Astrocyte (in vitro differentiated cells and primary cell): ENCODE measurements around the gene APRT. TPM values are rescaled to one million over a fixed set of nuclear protein-coding genes. Genes with fewer than 3 reads are reported as not detected.
A peak's percentile ranks its signal among the peaks of the same experiment; 100 is the strongest.

Experiments used
- DNase-seq: peaks from one replicate; pipeline ENCODE4 v3.0.0-alpha.2; 2010; ENCODE audit warnings: low read depth
- FAIRE-seq: peaks from 2 replicates; lab custom pipeline; 2011; peaks lifted over from hg19 to GRCh38; lab: Jason Lieb, UNC
- H2AFZ ChIP-seq: 2 replicates; pipeline ENCODE4 v1.6.0; 2012; ENCODE audit warnings: low read depth, low read length, inconsistent platforms
- H3K27ac ChIP-seq: 2 replicates; pipeline ENCODE4 v1.5.1; 2011; ENCODE audit warnings: low read depth, low read length, inconsistent platforms
- H3K27me3 ChIP-seq: 2 replicates; pipeline ENCODE4 v1.6.0; 2011; ENCODE audit warnings: low read length, inconsistent platforms; ENCODE audit not compliant: insufficient read depth
- H3K36me3 ChIP-seq: 2 replicates; pipeline ENCODE4 v1.5.1; 2011; ENCODE audit warnings: low read length, inconsistent platforms; ENCODE audit not compliant: insufficient read depth
- H3K4me1 ChIP-seq: 2 replicates; pipeline ENCODE4 v1.5.1; 2011; ENCODE audit warnings: low read length, inconsistent platforms; ENCODE audit not compliant: insufficient read depth
- H3K4me2 ChIP-seq: 2 replicates; pipeline ENCODE4 v1.6.0; 2012; ENCODE audit warnings: low read length, inconsistent platforms
- H3K4me3 ChIP-seq: 2 replicates; pipeline ENCODE4 v1.5.1; 2011; ENCODE audit warnings: low read depth, mild to moderate bottlenecking, low read length, inconsistent platforms; ENCODE audit not compliant: insufficient read depth
- H3K79me2 ChIP-seq: 2 replicates; pipeline ENCODE4 v1.6.0; 2012; ENCODE audit warnings: mild to moderate bottlenecking, low read length, inconsistent platforms; ENCODE audit not compliant: insufficient read depth
- H3K9ac ChIP-seq: 2 replicates; pipeline ENCODE4 v1.6.0; 2012; ENCODE audit warnings: mild to moderate bottlenecking, low read length, inconsistent platforms
- H3K9me3 ChIP-seq: 2 replicates; pipeline ENCODE4 v1.5.1; 2012; ENCODE audit warnings: low read depth, mild to moderate bottlenecking, low read length, inconsistent platforms; ENCODE audit not compliant: insufficient read depth
- H4K20me1 ChIP-seq: 2 replicates; pipeline ENCODE4 v1.6.0; 2012; ENCODE audit warnings: low read length, inconsistent platforms; ENCODE audit not compliant: insufficient read depth
- H3K27ac Mint-ChIP-seq: one replicate; pipeline ENCODE4 v1.8.0; 2021; ENCODE audit warnings: mild to moderate bottlenecking, mixed read lengths; ENCODE audit not compliant: unreplicated experiment
- H3K27me3 Mint-ChIP-seq: one replicate; pipeline ENCODE4 v1.8.0; 2021; ENCODE audit warnings: low read depth, mixed read lengths; ENCODE audit not compliant: unreplicated experiment
- H3K36me3 Mint-ChIP-seq: one replicate; pipeline ENCODE4 v1.8.0; 2021; ENCODE audit warnings: low read depth, mixed read lengths; ENCODE audit not compliant: unreplicated experiment
- H3K4me1 Mint-ChIP-seq: one replicate; pipeline ENCODE4 v1.8.0; 2021; ENCODE audit warnings: low read depth, mixed read lengths; ENCODE audit not compliant: unreplicated experiment
- H3K4me3 Mint-ChIP-seq: one replicate; pipeline ENCODE4 v1.8.0; 2021; ENCODE audit warnings: mild to moderate bottlenecking, moderate library complexity, mixed read lengths; ENCODE audit not compliant: unreplicated experiment
- H3K9me3 Mint-ChIP-seq: one replicate; pipeline ENCODE4 v1.8.0; 2021; ENCODE audit warnings: mild to moderate bottlenecking, mixed read lengths; ENCODE audit not compliant: unreplicated experiment
- EZH2 ChIP-seq: IDR thresholded peaks from 2 replicates; pipeline ENCODE4 v1.6.1; 2012; ENCODE audit warnings: mild to moderate bottlenecking, low read length, inconsistent platforms; ENCODE audit not compliant: insufficient read depth
- total RNA-seq: library from RNA; stranded (reverse); gene quantifications from 2 replicates; pipeline ENCODE4 v1.2.1, GENCODE V29; 2021
- TF ChIP-seq, protein P1 (sequence below): IDR thresholded peaks from 2 replicates; pipeline ENCODE4 v1.5.1; 2011; ENCODE audit warnings: low read depth, mild to moderate bottlenecking, inconsistent platforms, low read length, moderate library complexity; ENCODE audit not compliant: insufficient read depth

APRT gene
- total RNA-seq, 1 donor from 2014 or later: 132 TPM

DNA sequence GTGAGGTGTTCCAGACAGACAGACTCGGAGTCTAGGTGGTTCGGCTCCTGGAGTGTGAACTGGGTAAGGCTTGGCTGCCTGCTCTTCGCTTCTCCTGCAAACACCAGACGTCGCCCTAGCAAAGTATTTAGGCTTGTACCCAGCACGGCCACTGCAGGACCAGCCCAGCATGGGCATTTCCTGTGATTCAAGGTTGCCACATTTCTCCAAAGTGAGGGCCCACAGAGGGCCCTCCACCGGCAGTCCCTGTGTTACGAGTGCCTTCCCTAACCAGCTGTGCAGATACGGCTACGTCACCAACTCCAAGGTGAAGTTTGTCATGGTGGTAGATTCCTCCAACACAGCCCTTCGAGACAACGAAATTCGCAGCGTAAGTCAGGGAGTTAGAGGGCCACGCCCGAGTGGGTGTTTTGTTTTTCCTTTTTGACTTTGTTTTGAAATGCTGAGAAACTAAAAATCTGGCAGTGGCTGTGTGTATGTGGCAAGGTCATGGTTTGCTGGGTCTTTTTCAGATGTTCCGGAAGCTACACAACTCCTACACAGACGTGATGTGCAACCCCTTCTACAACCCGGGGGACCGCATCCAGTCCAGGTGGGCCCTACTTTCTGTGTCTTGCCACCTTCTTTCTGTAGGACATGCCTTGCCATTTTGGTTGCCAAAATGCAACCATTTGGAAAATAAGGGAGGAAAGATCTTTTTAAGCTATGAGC is 47.8 kb upstream of the APRT start:
- Mint-ChIP-seq H3K9me3 (peaks cover 2% of the 10 kb centered on the region), H3K4me3 (no peak overlapping the region), H3K27ac (no peak overlapping the region), H3K27me3 (no peaks in the 10 kb centered on the region), H3K4me1 (peaks cover 6% of the 10 kb centered on the region), H3K36me3 (peaks cover 12% of the 10 kb centered on the region)
- H3K27me3 ChIP-seq: no peaks in the 10 kb centered on the region
- no peak overlapping the region for H2AFZ ChIP-seq
- H3K36me3 ChIP-seq: peaks cover 6% of the 10 kb centered on the region
- H3K4me2 ChIP-seq: no peak overlapping the region
- H4K20me1 ChIP-seq: peaks cover 28% of the 10 kb centered on the region
- H3K4me1 ChIP-seq: peaks cover 12% of the 10 kb centered on the region
- FAIRE-seq (no peak), DNase-seq (no peak)
- no peak overlapping the region for H3K27ac ChIP-seq
- no peak overlapping the region for H3K4me3 ChIP-seq
- TF ChIP-seq, protein P1, sequence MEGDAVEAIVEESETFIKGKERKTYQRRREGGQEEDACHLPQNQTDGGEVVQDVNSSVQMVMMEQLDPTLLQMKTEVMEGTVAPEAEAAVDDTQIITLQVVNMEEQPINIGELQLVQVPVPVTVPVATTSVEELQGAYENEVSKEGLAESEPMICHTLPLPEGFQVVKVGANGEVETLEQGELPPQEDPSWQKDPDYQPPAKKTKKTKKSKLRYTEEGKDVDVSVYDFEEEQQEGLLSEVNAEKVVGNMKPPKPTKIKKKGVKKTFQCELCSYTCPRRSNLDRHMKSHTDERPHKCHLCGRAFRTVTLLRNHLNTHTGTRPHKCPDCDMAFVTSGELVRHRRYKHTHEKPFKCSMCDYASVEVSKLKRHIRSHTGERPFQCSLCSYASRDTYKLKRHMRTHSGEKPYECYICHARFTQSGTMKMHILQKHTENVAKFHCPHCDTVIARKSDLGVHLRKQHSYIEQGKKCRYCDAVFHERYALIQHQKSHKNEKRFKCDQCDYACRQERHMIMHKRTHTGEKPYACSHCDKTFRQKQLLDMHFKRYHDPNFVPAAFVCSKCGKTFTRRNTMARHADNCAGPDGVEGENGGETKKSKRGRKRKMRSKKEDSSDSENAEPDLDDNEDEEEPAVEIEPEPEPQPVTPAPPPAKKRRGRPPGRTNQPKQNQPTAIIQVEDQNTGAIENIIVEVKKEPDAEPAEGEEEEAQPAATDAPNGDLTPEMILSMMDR: no peak
- TF ChIP-seq EZH2: no peak
- no peak overlapping the region for H3K9ac ChIP-seq
- H3K9me3 ChIP-seq: no peaks in the 10 kb centered on the region
- H3K79me2 ChIP-seq: peaks cover 30% of the 10 kb centered on the region

DNA sequence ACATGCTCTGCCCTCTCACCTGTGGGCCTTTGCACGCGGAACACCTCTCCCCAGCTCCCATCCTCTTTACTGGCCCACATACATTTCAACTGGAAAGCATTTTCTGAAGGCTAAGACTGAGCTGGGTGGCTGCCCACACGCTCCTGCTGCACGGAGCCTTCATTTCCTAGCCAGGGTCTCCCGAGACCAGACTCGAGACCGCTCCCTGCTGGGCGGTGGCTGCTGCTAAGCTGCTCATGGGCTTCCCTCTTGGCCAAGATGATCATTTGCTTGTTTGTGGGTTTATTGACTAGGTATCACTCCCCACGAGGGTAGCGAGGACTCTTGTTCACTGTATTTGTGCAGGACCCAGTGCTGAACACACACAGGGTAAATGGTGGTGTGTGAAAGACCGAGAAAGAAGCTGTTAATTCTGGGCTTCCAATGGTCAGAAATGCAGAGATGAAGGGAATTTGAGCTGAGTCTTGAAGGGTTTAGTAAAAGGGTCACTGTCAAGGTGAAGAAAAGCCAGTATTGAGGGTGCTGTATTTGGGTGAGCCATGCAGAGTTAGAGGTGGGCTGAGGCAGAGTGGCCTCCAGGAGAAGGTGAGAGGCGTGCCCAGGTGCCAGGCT is 46.1 kb upstream of the APRT start:
- DNase-seq (peak; percentile 47), FAIRE-seq (no peak)
- Histone ChIP-seq H2AFZ (peak overlapping the region; percentile 88), H3K27me3 (no peaks in the 10 kb centered on the region), H3K36me3 (peaks cover 6% of the 10 kb centered on the region), H3K79me2 (peaks cover 34% of the 10 kb centered on the region), H3K4me1 (peaks cover 12% of the 10 kb centered on the region), H3K9ac (peak overlapping the region; percentile 94), H3K4me2 (peak overlapping the region; percentile 99), H3K9me3 (no peaks in the 10 kb centered on the region), H3K27ac (peak overlapping the region; percentile 88), H3K4me3 (peak overlapping the region; percentile 91), H4K20me1 (peaks cover 42% of the 10 kb centered on the region)
- H3K9me3 Mint-ChIP-seq: peaks cover 2% of the 10 kb centered on the region
- peaks cover 12% of the 10 kb centered on the region for H3K36me3 Mint-ChIP-seq
- TF ChIP-seq EZH2: no peak
- TF ChIP-seq, protein P1: peak; percentile 72
- H3K27ac Mint-ChIP-seq: peak overlapping the region; percentile 100
- H3K4me3 Mint-ChIP-seq: peak overlapping the region; percentile 100
- H3K4me1 Mint-ChIP-seq: peaks cover 6% of the 10 kb centered on the region
- no peaks in the 10 kb centered on the region for H3K27me3 Mint-ChIP-seq
